ENCODE data around the gene ITGB3BP.
"Not testable (repeated sequence)": the region's sequence is repeated elsewhere in the genome, so short reads cannot be mapped to it uniquely, and the experiment has no call there.

Gene ITGB3BP

GRCh38 chr1:63512584-63512983, 10.4 kb downstream of the ITGB3BP start:
- Histone ChIP-seq H3K4me3 (no peak overlapping the region), H3K27ac (no peak overlapping the region)

DNA sequence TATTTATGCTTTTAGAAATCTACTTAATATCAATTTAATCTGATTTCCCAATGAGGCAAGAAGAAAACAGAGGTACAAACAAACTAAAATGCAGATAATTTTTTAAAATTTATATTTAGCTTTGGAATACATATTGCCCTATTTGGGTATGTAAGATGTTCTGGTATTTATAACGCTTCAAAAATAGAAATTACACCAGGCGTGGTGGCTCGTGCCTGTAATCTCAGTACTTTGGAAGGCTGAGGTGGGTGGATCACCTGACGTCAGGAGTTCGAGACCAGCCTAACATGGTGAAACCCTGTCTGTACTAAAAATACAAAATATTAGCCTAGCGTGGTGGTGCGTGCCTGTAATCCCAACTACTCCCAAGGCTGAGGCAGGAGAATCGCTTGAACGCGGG, 13.3 kb downstream of the ITGB3BP start:
- Histone ChIP-seq H3K27ac (no peak overlapping the region), H3K4me3 (no peak overlapping the region)

- H3K27ac ChIP-seq, result no peak overlapping the region
- no peak overlapping the region for H3K4me3 ChIP-seq
Measured at GRCh38 chr1:63506782-63507181, 16.2 kb downstream of the ITGB3BP start.

DNA sequence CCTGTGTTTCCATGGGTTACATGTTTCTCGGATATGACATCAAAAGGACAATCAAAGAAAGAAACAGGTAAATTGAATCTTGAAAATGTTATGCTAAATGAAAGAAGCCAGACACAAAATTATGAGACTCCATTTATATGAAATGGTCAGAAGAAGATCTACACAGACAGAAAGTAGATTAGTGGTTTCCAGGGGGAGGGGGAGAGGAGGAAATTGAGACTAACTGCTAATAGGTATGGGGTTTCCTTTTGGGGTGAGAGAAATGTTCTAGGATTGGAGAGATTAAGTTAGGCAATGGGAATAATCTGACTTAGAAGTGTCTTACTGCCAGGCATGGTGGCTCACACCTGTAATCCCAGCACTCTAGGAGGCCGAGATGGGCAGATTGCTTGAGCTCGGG, 21.8 kb downstream of the ITGB3BP start:
- H3K4me3 ChIP-seq, result no peak overlapping the region
- H3K27ac ChIP-seq, result no peak overlapping the region

DNA sequence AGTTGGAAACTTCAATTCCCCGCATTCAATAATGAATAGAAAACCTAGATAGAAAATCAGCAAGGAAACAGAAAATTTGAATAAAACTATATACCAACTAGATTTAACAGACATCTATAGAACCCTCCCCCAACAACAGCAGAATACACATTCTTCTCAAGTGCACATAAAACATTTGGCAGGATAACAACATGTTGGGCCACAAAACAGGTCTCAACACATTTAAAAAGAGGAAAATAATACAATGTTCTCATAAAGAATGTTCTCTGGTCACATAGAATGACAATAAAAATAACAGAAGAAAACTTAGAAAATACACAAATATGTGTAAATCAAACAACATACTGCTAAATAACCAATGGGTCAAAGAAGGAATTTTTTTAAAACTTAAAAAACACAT, 24.9 kb downstream of the ITGB3BP start:
- H3K4me3 ChIP-seq, result no peak overlapping the region
- H3K27ac ChIP-seq, result no peak overlapping the region

GRCh38 chr1:63497577-63497976, 25.4 kb downstream of the ITGB3BP start:
- no peak overlapping the region for H3K4me3 ChIP-seq
- no peak overlapping the region for H3K27ac ChIP-seq

DNA sequence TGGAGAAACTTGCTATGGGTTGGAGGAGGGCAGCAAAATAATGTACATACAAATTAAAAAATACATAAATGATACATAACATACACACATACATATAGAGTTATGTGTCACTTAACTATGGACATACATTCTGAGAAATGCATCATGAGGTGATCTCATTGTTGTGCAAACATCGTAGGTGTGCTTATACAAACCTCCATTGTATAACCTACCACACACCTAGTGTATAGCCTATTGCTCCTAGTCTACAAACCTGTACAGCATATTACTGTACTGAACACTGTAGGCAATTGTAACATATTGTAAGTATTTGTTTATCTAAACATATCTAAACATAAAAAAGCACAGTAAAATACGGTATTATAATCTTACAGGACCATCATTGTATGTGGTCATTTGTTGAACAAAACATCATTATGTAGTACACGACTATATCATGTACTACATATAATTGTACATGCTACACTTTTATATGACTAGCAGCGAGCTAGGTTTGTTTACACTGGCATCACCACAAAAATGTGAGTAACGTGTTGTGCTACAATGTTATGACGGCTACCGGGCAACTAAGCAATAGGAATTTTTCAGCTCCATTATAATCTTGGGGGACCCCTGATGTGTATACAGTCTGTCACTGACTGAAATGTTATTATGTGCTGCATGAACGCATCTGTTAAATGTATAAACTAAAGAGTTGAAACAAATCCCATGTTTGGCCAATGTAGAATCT, 35.5 kb downstream of the ITGB3BP start:
- Histone ChIP-seq H3K27ac (no peak overlapping the region), H3K4me3 (no peak overlapping the region)

- Histone ChIP-seq H3K4me3 (no peak overlapping the region), H3K27ac (no peak overlapping the region)
Measured at GRCh38 chr1:63486629-63487028, 36.4 kb downstream of the ITGB3BP start.

DNA sequence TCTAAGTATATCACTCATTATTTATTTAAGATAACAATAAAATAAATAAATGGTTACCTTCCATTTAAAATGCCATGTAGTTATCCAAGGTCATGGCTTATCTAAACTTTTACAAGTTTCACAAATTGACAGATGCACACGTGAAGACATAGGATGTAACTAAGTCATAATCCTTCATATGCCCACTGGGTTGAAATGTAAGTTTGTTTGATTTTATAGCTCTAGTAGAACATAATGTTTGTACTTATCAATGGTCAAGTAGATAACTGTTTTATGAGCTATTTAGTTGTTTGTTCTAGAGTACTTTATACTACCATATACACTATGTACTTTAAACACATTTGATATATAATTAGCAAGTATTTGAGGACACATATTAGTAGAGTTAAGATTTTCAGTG, 43.0 kb downstream of the ITGB3BP start:
- no peak overlapping the region for H3K4me3 ChIP-seq
- no peak overlapping the region for H3K27ac ChIP-seq

GRCh38 chr1:63475761-63476160, 47.3 kb downstream of the ITGB3BP start:
- H3K4me3 ChIP-seq, result no peak overlapping the region
- H3K27ac ChIP-seq, result no peak overlapping the region

GRCh38 chr1:63468683-63469082, 54.3 kb downstream of the ITGB3BP start:
- not testable (repeated sequence) for H3K4me3 ChIP-seq, H3K27ac ChIP-seq

DNA sequence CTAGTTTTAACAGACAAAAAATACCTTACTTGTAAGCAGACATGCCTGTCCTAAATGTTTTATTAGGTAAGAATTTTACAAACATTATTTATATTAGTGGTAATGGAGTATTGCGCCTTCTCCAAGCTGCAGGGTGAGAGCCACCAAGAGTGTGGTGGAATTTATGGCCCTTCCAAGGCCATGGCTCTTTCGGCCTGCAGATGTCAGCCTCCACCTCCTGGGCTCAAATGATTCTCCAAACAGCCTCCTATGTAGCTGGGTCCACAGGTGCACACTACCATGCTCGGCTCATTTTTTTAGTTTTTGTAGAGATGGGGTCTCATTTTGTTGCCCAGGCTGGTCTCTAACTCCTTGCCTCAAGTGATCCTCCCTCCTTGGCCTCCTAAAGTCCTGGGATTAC, 56.3 kb downstream of the ITGB3BP start:
- no peak overlapping the region for H3K27ac ChIP-seq
- no peak overlapping the region for H3K4me3 ChIP-seq

- H3K4me3 ChIP-seq, result no peak overlapping the region
- H3K27ac ChIP-seq, result no peak overlapping the region
Measured at GRCh38 chr1:63466181-63466580, 56.8 kb downstream of the ITGB3BP start.

GRCh38 chr1:63463248-63463647, 59.8 kb downstream of the ITGB3BP start:
- no peak overlapping the region for H3K4me3 ChIP-seq
- H3K27ac ChIP-seq, result no peak overlapping the region

DNA sequence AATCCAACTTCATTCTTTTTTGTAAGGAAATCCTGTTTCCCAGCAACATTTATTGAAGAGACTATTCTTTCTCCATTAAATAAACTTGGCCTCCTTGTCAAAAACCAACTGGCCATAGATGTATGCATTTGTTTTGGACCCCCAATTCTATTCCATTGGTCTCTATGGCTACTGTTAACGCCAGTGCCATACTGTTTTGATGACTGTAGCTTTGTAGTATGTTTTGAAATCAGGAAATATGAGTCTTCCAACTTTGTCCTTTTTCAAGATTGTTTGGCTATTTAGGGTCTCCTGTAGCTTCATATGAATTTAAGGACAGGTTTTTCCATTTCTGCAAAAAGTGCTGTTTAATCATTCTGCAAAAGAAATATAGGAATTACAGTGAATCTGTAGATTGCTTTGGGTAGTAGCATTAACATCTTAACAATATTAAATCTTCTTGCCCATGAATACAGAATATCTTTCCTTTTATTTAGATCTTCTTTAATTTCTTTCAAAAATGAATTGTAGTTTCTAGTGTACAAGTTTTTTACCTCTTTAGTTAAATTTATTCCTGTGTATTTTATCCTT, 61.3 kb downstream of the ITGB3BP start:
- Histone ChIP-seq H3K4me3 (no peak overlapping the region), H3K27ac (no peak overlapping the region)

DNA sequence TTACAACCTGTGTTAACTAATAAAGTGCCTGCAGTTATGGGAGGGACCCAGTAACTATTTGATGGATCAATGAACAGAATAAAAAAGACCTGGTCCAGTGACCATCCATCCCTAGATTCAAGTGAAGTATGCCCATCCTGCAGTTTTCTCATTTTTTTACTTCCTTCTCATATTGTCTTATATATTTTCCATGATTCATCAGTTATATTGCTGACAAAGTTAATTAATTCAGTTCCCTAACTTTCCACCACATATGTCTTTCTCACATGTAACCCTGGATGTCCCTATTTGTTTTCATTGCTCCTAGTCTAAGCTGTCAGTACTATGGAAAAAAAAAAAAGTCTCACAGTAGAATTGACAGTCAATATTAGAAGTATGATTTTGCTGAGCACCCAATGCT, 64.3 kb downstream of the ITGB3BP start:
- Histone ChIP-seq H3K27ac (no peak overlapping the region), H3K4me3 (no peak overlapping the region)

DNA sequence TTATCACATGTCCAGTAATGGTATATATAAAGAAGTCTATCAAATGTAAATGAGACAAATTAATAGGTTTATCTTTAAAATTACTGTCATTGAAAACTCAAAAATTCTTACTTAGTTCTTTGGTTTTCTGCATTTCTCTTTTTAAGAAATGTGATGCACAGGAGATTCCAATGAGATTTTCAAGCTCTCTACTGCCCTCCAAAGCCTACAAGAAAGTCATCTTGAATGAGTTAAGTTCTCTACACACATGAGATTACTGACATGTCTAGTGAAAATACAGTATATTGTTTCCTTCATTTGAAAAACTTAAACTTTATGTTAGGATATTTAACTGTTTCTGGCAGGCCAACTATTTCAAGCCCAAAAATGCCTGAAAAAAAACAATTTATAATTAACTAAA, 68.8 kb downstream of the ITGB3BP start:
- no peak overlapping the region for H3K27ac ChIP-seq

GRCh38 chr1:63453232-63453631, 69.8 kb downstream of the ITGB3BP start:
- H3K4me3 ChIP-seq, result no peak overlapping the region
- no peak overlapping the region for H3K27ac ChIP-seq

More for the DNA sequence above, 68.8 kb downstream of the ITGB3BP start:
- H3K4me3 ChIP-seq, result no peak overlapping the region

DNA sequence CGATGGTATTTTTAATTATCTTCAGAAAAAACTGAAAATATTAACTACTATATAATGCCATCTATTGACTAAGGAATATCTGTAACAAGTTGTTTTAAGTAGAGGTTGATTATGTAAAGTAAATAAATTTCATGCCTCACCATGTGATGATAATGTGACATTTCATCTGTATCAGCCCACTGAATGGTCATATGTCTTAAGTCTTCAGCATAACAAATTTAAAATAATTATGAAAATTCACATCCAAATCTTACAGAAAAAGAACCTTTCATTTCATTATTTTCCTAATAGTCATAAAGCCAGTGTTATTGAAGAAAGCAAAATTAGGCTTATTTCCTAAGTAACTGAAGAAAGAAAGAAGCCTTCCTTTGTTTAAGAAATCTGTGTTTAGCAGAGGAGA, 72.6 kb downstream of the ITGB3BP start:
- H3K27ac ChIP-seq, result no peak overlapping the region

GRCh38 chr1:63448731-63449246, 74.2 kb downstream of the ITGB3BP start:
- Histone ChIP-seq H3K27ac (no peak overlapping the region), H3K4me3 (no peak overlapping the region)

More for the DNA sequence above, 72.6 kb downstream of the ITGB3BP start:
- no peak overlapping the region for H3K4me3 ChIP-seq

DNA sequence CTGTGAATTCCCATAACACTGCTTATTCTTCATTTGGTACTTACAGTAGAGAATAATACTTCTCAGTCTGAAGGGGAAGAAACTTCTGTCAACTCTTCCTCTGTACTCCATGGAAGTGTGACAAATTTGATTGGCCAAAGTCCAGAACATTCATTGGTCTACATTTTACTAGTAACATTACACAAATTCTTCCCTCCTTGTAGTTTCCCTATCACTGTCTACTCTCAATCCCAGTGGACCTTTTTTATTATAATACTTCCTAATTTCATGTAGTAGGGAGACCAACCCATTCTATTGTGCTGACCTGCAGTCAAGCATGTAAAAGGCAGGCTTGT, 80.9 kb downstream of the ITGB3BP start:
- Histone ChIP-seq H3K27ac (no peak overlapping the region), H3K4me3 (no peak overlapping the region)

DNA sequence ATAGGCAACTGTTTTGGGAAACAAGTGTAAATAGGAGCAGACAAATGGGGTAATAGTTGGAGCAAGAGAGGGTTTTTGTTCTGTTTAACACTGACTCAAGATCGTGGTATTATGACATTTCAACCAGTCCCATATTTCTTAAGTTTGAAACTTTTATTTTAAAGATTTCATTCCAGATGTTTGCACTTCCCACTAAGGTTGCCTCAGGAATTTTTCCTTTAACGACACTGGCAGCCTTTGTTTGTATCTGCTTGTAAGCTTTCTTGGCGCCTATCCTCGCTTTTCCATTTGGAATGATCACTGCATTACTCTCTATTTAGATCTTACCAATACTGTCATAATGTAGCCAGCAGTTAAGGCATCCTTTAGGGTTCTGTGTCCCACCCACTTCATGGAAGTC, 87.9 kb downstream of the ITGB3BP start:
- no peak overlapping the region for H3K27ac ChIP-seq

More for the DNA sequence above, 87.9 kb downstream of the ITGB3BP start:
- no peak overlapping the region for H3K4me3 ChIP-seq
